ENCODE data around the gene FAM163B.

Gene FAM163B

GRCh38 chr9:133571391-133571890, 37.7 kb downstream of the FAM163B start:
- H3K36me3 ChIP-seq (replicated peaks; ENCODE audit: insufficient read depth, low read length): no peaks in the 10 kb centered on the region
- no peak overlapping the region for H2AFZ ChIP-seq (ENCODE audit: low read length)
- H3K79me2 ChIP-seq (ENCODE audit: low read length): no peaks in the 10 kb centered on the region
- no peaks in the 10 kb centered on the region for H3K9me3 ChIP-seq (replicated peaks; ENCODE audit: insufficient read depth, low read length)
- H3K9me2 ChIP-seq (replicated peaks; ENCODE audit: insufficient read depth, low read length): no peaks in the 10 kb centered on the region
- no peak overlapping the region for H3K27ac ChIP-seq (ENCODE audit: low read length)
- peaks cover 94% of the 10 kb centered on the region for H3K27me3 ChIP-seq (replicated peaks; ENCODE audit: insufficient read depth, low read length)
- no peak overlapping the region for H3K4me3 ChIP-seq (ENCODE audit: low read length)
- no peaks in the 10 kb centered on the region for H3K4me1 ChIP-seq (ENCODE audit: low read length)
- H4K20me1 ChIP-seq (ENCODE audit: insufficient read depth, low read length): no peaks in the 10 kb centered on the region
- TF ChIP-seq EZH2phosphoT487 (IDR thresholded peaks at IDR 0.05; ENCODE audit: low read length): no peak
- no peak for TF ChIP-seq EZH2 (optimal IDR thresholded peaks at IDR 0.05; ENCODE audit: low read depth, low read length)
- no peak for TF ChIP-seq CTCF (IDR thresholded peaks at IDR 0.05; ENCODE audit: low read length)
- no peaks in the 10 kb centered on the region for H3F3A ChIP-seq (ENCODE audit: insufficient read depth, low read length)
- no peak for DNase-seq
- H3K4me2 ChIP-seq (ENCODE audit: low read depth, low read length): no peak overlapping the region
- no peak overlapping the region for H3K9ac ChIP-seq (ENCODE audit: low read length)

GRCh38 chr9:133570691-133571080, 38.5 kb downstream of the FAM163B start:
- Histone ChIP-seq H3K4me2 (ENCODE audit: low read depth, low read length) (no peak overlapping the region), H4K20me1 (ENCODE audit: insufficient read depth, low read length) (no peaks in the 10 kb centered on the region), H2AFZ (ENCODE audit: low read length) (no peak overlapping the region), H3K9ac (ENCODE audit: low read length) (no peak overlapping the region), H3K9me2 (replicated peaks; ENCODE audit: insufficient read depth, low read length) (no peaks in the 10 kb centered on the region), H3K4me1 (ENCODE audit: low read length) (no peaks in the 10 kb centered on the region), H3K36me3 (replicated peaks; ENCODE audit: insufficient read depth, low read length) (no peaks in the 10 kb centered on the region), H3K27me3 (replicated peaks; ENCODE audit: insufficient read depth, low read length) (peaks cover 89% of the 10 kb centered on the region), H3K79me2 (ENCODE audit: low read length) (no peaks in the 10 kb centered on the region), H3K27ac (ENCODE audit: low read length) (no peak overlapping the region), H3F3A (ENCODE audit: insufficient read depth, low read length) (no peaks in the 10 kb centered on the region), H3K4me3 (ENCODE audit: low read length) (no peak overlapping the region), H3K9me3 (replicated peaks; ENCODE audit: insufficient read depth, low read length) (no peaks in the 10 kb centered on the region)
- TF ChIP-seq EZH2 (optimal IDR thresholded peaks at IDR 0.05; ENCODE audit: low read depth, low read length) (no peak), CTCF (IDR thresholded peaks at IDR 0.05; ENCODE audit: low read length) (no peak), EZH2phosphoT487 (IDR thresholded peaks at IDR 0.05; ENCODE audit: low read length) (no peak)
- no peak for DNase-seq

- H3K4me1 ChIP-seq (ENCODE audit: low read length): no peaks in the 10 kb centered on the region
- no peaks in the 10 kb centered on the region for H3K79me2 ChIP-seq (ENCODE audit: low read length)
- no peaks in the 10 kb centered on the region for H3K9me3 ChIP-seq (replicated peaks; ENCODE audit: insufficient read depth, low read length)
- H3K4me3 ChIP-seq (ENCODE audit: low read length): no peak overlapping the region
- no peaks in the 10 kb centered on the region for H3K9me2 ChIP-seq (replicated peaks; ENCODE audit: insufficient read depth, low read length)
- no peaks in the 10 kb centered on the region for H3F3A ChIP-seq (ENCODE audit: insufficient read depth, low read length)
- no peaks in the 10 kb centered on the region for H4K20me1 ChIP-seq (ENCODE audit: insufficient read depth, low read length)
- H3K36me3 ChIP-seq (replicated peaks; ENCODE audit: insufficient read depth, low read length): no peaks in the 10 kb centered on the region
- no peak overlapping the region for H2AFZ ChIP-seq (ENCODE audit: low read length)
- H3K27me3 ChIP-seq (replicated peaks; ENCODE audit: insufficient read depth, low read length): peaks cover 89% of the 10 kb centered on the region
- no peak overlapping the region for H3K27ac ChIP-seq (ENCODE audit: low read length)
- TF ChIP-seq EZH2 (optimal IDR thresholded peaks at IDR 0.05; ENCODE audit: low read depth, low read length): no peak
- TF ChIP-seq CTCF (IDR thresholded peaks at IDR 0.05; ENCODE audit: low read length): no peak
- TF ChIP-seq EZH2phosphoT487 (IDR thresholded peaks at IDR 0.05; ENCODE audit: low read length): no peak
- H3K4me2 ChIP-seq (ENCODE audit: low read depth, low read length): no peak overlapping the region
- no peak overlapping the region for H3K9ac ChIP-seq (ENCODE audit: low read length)
- no peak for DNase-seq
Observed at GRCh38 chr9:133569891-133570690, 39.1 kb downstream of the FAM163B start.

All from MM.1S (cell line).